Testis (tissue), 2 donors: ENCODE measurements around the gene RNF166.

Experiments used
- POLR2A ChIP-seq: fragments of 450-650 bp; IDR thresholded peaks from one replicate; pipeline ENCODE4 v1.6.1; 2017; ENCODE audit warnings: antibody characterized with exemption, mild to moderate bottlenecking, moderate library complexity
- TF ChIP-seq, protein P1 (sequence below), 3 experiments: fragments of 450-650 bp in 2 of 3; fragments of 200-600 bp in 1 of 3; sonication (generic) in 1 of 3; IDR thresholded peaks; one replicate each; pipeline ENCODE4 v1.5.1; 2016 to 2019; ENCODE audit warnings: antibody characterized with exemption in 3 of 3, mild to moderate bottlenecking in 2 of 3, moderate library complexity in 1 of 3

- TF ChIP-seq, protein P1, sequence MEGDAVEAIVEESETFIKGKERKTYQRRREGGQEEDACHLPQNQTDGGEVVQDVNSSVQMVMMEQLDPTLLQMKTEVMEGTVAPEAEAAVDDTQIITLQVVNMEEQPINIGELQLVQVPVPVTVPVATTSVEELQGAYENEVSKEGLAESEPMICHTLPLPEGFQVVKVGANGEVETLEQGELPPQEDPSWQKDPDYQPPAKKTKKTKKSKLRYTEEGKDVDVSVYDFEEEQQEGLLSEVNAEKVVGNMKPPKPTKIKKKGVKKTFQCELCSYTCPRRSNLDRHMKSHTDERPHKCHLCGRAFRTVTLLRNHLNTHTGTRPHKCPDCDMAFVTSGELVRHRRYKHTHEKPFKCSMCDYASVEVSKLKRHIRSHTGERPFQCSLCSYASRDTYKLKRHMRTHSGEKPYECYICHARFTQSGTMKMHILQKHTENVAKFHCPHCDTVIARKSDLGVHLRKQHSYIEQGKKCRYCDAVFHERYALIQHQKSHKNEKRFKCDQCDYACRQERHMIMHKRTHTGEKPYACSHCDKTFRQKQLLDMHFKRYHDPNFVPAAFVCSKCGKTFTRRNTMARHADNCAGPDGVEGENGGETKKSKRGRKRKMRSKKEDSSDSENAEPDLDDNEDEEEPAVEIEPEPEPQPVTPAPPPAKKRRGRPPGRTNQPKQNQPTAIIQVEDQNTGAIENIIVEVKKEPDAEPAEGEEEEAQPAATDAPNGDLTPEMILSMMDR (IDR thresholded peaks at IDR 0.05): no peak
- TF ChIP-seq POLR2A: no peak
Observed at GRCh38 chr16:88719933-88720296, 13.7 kb upstream of the RNF166 start.
